NCI-H2029 (cell line): Measurements from ENCODE around the gene TMA16.
"Not testable (repeated sequence)": the region's sequence is repeated elsewhere in the genome, so short reads cannot be mapped to it uniquely, and the experiment has no call there.

Source experiments
- DNase-seq: peaks from one replicate; lab custom pipeline; 2025; lab: John Stamatoyannopoulos, UW

Gene TMA16

GRCh38 chr4:163515198-163515597 lies 20.7 kb downstream of the TMA16 start:
- no peak for DNase-seq

GRCh38 chr4:163523791-163524365 lies 29.4 kb downstream of the TMA16 start:
- DNase-seq: no peak

- no peak for DNase-seq
Observed at GRCh38 chr4:163525982-163526381, 31.5 kb downstream of the TMA16 start.

- DNase-seq: no peak
Observed at GRCh38 chr4:163527172-163527571, 32.7 kb downstream of the TMA16 start.

- no peak for DNase-seq
Observed at GRCh38 chr4:163528653-163529052, 34.2 kb downstream of the TMA16 start.

- no peak for DNase-seq
Observed at GRCh38 chr4:163534056-163534455, 39.6 kb downstream of the TMA16 start.

- no peak for DNase-seq
Observed at GRCh38 chr4:163535657-163536056, 41.2 kb downstream of the TMA16 start.

- DNase-seq: no peak
Observed at GRCh38 chr4:163536091-163536490, 41.6 kb downstream of the TMA16 start.

GRCh38 chr4:163537114-163537513 lies 42.6 kb downstream of the TMA16 start:
- DNase-seq: no peak

GRCh38 chr4:163538820-163539219 lies 44.3 kb downstream of the TMA16 start:
- not testable (repeated sequence) for DNase-seq

- no peak for DNase-seq
Observed at GRCh38 chr4:163540448-163540847, 46.0 kb downstream of the TMA16 start.

GRCh38 chr4:163540977-163541376 lies 46.5 kb downstream of the TMA16 start:
- no peak for DNase-seq

- no peak for DNase-seq
Observed at GRCh38 chr4:163542275-163542674, 47.8 kb downstream of the TMA16 start.

GRCh38 chr4:163544407-163545038 lies 50.0 kb downstream of the TMA16 start:
- DNase-seq: no peak

GRCh38 chr4:163548481-163549243 lies 54.2 kb downstream of the TMA16 start:
- DNase-seq: peak; percentile 35

- DNase-seq: no peak
Observed at GRCh38 chr4:163550869-163551267, 56.4 kb downstream of the TMA16 start.

- no peak for DNase-seq
Observed at GRCh38 chr4:163553146-163553545, 58.7 kb downstream of the TMA16 start.

- no peak for DNase-seq
Observed at GRCh38 chr4:163554870-163555465, 60.5 kb downstream of the TMA16 start.

GRCh38 chr4:163556177-163556576 lies 61.7 kb downstream of the TMA16 start:
- DNase-seq: no peak

GRCh38 chr4:163556650-163557391 lies 62.3 kb downstream of the TMA16 start:
- DNase-seq: no peak

GRCh38 chr4:163558539-163559044 lies 64.1 kb downstream of the TMA16 start:
- no peak for DNase-seq

GRCh38 chr4:163562496-163562895 lies 68.0 kb downstream of the TMA16 start:
- no peak for DNase-seq
